GM19324 (cell line): ENCODE measurements around the gene POLD1.
A peak's percentile ranks its signal among the peaks of the same experiment; 100 is the strongest.
"Not testable (repeated sequence)": the region's sequence is repeated elsewhere in the genome, so short reads cannot be mapped to it uniquely, and the experiment has no call there.

ENCODE experiments used
- ATAC-seq: cut with Tn5 transposase; IDR thresholded peaks from one replicate; pipeline ENCODE4 v1.9.1; 2021; ENCODE audit warnings: mild to moderate bottlenecking, moderate library complexity; ENCODE audit not compliant: unreplicated experiment, low FRiP score

POLD1 gene

DNA sequence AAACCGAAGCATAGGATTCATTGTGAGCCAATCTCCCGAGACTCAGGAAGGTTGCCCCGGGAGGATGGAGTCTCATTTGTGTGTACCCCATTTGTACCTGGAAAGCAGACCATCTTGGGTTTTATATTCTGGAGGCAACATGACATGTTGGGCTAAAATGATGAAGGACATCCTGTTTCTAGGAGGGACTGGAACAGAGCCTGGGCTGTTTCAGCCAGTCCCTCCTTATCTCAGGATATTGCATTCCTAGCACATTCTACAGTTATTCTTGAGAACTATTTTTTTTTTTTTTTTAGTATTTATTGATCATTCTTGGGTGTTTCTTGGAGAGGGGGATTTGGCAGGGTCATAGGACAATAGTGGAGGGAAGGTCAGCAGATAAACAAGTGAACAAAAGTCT, 6.1 kb downstream of the POLD1 start:
- ATAC-seq = not testable (repeated sequence)

- not testable (repeated sequence) for ATAC-seq
These were observed 6.8 kb downstream of the POLD1 start for GRCh38 chr19:50390952-50391351.

DNA sequence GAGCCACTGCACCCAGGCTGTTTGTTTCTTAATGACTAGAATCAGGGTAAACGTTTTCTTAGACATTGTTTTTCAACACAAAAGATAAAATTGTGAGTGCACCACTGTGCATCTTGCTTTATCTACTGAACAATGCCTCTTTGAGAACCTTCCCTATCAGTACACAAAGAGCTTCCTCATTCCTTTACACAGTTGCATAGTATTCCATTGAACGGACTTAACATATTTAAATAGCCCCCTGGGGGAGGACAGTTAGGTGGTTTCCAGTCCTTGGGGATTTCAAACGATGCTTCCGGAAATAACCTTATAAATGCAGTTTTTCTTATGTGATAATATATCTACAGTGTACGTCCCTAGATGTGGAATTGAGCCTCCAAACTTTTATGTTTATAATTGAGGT, 8.6 kb downstream of the POLD1 start:
- no peak for ATAC-seq

DNA sequence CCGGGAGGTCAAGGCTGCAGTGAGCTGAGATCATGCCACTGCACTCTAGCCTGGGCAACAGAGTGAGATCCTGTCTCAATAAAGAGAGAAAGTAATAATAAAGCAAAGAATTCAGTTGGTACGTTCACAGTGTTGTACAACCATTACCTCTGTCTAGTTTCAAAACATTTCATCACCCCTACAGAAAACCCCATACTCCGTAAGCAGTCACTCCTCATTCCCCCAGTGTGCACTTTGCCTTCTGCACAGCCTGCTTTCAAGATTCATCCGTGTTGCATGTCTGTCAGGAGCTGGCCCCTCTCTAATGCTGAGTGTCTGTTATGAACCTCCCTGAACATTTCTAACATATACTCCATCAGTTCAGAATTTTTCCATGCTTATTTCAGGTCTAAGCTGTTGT, 9.4 kb downstream of the POLD1 start:
- no peak for ATAC-seq

DNA sequence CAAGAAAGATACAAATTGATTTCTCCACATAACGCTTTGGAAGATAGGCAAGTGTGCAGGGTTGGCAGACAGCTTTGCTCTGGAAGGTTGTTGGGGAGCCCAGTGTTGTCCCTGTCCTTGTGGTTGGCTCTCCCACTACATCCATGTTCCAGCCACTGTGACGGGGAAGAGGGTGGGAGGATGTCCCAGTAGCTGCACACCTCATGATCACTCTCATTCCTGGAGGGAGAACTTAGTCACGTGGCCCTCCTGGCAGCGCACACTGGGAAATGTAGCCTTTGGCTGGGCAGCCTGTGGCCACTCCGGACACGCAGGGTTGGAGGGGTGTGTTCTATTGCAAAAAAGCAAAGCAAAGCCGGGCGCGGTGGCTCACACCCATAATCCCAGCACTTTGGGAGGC, 9.9 kb downstream of the POLD1 start:
- ATAC-seq = no peak

GRCh38 chr19:50398675-50399367, 14.7 kb downstream of the POLD1 start:
- ATAC-seq = no peak

DNA sequence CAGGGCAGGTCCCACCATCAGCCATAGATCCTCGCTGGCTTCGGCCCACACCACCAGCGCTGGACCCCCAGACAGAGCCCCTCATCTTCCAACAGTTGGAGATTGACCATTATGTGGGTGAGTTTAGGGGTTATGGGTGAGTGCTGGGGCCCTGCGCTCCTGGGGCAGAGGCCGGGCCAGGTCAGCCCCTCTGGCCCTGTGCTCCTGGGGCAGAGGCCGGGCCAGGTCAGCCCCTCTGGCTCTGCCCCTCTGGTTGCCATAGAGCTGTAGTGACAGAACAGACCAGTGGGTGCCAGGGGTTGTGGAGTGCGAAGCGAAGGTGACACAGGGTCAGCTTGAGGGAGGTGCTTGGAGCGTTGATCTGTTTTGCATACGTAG, 15.2 kb downstream of the POLD1 start:
- no peak for ATAC-seq

DNA sequence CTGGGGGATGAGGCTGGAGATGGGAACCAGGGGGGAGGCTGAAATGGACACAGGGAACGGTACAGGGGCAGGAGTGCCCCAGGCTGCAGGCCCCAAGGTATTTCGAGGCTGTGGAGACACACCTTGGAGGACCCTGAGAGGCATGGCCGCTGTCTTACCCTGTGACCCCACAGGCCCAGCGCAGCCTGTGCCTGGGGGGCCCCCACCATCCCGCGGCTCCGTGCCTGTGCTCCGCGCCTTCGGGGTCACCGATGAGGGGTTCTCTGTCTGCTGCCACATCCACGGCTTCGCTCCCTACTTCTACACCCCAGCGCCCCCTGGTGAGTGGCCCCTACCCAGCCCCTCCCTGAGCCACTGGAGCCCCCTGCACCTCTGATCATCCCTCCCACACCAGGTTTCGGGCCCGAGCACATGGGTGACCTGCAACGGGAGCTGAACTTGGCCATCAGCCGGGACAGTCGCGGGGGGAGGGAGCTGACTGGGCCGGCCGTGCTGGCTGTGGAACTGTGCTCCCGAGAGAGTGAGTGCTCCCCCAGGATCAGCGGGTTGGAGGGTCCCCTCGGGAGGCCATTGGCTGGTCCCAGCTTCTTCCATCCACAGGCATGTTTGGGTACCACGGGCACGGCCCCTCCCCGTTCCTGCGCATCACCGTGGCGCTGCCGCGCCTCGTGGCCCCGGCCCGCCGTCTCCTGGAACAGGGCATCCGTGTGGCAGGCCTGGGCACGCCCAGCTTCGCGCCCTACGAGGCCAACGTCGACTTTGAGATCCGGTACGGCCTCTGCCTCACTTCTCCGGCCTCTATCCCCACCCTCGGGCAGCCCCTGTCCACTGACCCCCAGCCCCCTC, 17.7 kb downstream of the POLD1 start:
- no peak for ATAC-seq

- no peak for ATAC-seq
These were observed 18.6 kb downstream of the POLD1 start for GRCh38 chr19:50402544-50403301.

- no peak for ATAC-seq
These were observed 22.1 kb downstream of the POLD1 start for GRCh38 chr19:50406156-50406820.

GRCh38 chr19:50406829-50407228, 22.7 kb downstream of the POLD1 start:
- no peak for ATAC-seq

DNA sequence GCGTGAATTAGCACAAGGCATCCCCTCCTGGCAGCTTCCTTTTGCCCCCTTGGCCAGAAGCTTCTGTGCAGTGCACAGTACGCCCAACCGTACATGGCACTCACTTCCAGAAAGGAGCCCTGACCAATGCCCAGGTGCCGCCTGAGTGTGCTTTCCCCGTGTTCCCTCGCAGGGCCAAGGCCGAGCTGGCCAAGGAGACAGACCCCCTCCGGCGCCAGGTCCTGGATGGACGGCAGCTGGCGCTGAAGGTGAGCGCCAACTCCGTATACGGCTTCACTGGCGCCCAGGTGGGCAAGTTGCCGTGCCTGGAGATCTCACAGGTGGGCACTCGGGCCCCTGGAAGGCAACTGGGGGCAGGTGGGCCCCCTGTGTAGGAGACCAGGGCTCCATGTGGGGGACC, 25.2 kb downstream of the POLD1 start:
- ATAC-seq = no peak

DNA sequence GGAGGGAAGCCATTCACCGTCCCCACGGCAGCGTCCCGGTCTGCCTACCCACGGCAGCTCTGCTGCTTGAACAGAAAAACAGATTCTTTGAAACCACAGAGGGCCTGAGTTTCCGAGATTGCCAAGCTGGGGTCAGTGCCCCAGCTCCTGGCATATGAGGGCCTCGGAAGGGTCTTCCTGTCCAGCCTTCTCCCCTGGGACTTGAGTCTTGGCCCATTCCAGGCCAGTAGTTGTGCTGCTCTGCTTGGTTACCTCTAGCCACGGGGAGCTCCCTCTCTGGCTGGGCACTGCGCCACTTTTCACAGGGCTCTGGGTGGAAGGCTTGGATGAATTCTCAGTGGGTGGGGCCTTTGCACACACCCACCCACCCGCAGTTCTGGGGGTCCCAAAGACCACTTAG, 26.0 kb downstream of the POLD1 start:
- ATAC-seq = no peak

- no peak for ATAC-seq
These were observed 28.3 kb downstream of the POLD1 start for GRCh38 chr19:50412419-50412818.

GRCh38 chr19:50413096-50413495, 28.9 kb downstream of the POLD1 start:
- no peak for ATAC-seq

DNA sequence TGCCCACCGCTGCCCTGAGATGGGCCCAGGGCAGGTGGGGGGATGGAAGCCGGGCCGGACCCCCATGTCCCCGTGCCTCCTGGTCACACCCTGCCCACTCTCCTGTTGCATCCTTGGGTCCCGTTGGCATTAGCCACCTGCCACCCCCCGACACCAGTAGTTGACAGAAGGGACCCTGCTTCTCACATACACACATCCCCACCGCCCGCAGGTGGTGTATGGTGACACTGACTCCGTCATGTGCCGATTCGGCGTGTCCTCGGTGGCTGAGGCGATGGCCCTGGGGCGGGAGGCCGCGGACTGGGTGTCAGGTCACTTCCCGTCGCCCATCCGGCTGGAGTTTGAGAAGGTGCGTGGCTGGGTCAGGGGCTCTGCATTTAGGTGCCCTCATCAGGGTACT, 29.4 kb downstream of the POLD1 start:
- no peak for ATAC-seq

DNA sequence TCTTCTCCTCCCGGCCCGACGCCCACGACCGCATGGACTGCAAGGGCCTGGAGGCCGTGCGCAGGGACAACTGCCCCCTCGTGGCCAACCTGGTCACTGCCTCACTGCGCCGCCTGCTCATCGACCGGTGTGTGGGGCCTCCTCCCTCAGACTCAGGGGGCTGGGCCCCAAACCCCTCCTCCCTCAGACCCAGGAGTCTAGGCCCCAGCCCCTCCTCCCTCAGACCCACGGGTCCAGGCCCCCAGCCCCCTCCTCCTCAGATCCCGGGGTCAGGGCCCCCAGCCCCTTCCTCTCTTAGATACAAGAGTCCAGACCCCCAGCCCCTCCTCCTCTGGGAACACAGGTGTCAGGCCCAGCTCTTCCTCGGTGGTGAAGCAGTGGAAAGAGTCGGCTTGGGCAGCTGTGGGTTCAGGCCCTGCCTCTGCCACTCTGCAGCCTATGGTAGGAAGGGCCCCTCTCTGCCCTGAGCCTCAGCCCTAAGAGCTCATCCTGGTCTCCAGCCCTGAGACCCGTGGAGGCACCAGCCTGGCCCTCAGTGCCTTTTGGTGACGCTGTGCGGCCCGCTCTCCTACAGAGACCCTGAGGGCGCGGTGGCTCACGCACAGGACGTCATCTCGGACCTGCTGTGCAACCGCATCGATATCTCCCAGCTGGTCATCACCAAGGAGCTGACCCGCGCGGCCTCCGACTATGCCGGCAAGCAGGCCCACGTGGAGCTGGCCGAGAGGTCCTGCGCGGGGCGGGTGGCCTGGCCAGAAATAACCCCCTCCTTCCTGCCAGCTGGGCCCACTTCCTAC, 30.9 kb downstream of the POLD1 start:
- ATAC-seq = peak; percentile 32

GRCh38 chr19:50415661-50416033, 31.5 kb downstream of the POLD1 start:
- peak; percentile 52 for ATAC-seq

DNA sequence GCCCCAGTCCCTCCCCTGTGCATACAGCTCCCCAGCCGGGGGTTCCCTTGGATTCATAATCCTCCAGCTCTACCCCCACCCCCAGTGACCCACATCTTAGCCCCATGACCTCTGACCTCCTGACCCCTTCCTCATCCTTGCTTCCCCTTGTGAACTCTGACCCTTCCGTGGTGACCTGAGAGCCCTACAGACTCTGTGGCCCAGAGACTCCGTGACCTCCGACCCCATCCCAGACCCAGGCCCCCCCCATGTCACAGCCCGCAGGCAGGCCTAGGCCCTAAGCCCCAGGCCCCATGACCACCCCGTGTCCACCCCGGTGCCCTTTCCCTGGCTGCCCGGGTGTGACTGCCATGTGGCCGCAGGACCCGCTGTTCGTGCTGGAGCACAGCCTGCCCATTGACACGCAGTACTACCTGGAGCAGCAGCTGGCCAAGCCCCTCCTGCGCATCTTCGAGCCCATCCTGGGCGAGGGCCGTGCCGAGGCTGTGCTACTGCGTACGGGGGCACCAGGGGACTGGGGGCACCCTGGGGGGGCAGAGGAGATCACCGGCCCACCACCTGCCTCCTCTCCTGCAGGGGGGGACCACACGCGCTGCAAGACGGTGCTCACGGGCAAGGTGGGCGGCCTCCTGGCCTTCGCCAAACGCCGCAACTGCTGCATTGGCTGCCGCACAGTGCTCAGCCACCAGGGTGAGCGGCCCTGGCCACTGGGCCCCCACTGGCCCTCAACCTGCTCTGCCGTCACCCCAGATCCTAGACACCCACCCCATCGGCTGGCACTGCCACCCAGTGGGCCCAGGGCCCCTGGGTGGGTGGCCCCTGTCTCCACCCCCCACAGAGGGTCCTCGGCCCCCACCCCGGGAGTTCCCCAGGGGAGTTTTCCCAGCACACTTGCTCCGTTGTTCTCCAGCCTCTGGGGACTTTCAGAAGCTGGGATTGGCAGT, 32.2 kb downstream of the POLD1 start:
- ATAC-seq = no peak
